Astrocyte of the spinal cord (primary cell): ENCODE measurements around the gene KLRD1.

Experiments
- DNase-seq: peaks from one replicate; pipeline ENCODE4 v3.0.0; 2011; ENCODE audit warnings: low read depth, low spot score
- H3K4me3 ChIP-seq: 2 replicates; pipeline ENCODE4 v1.5.1; 2011; ENCODE audit warnings: low read depth, mild to moderate bottlenecking, low read length, moderate library complexity
- CTCF ChIP-seq: IDR thresholded peaks from 2 replicates; pipeline ENCODE4 v1.5.1; 2012; ENCODE audit warnings: low read depth, mild to moderate bottlenecking, low read length, inconsistent platforms
- in situ Hi-C: cut with HindIII; loops from 2 replicates; pipeline ENCODE4 v1.10.0; 2017; ENCODE audit warnings: low sequenced_read_pairs

The KLRD1 gene

GRCh38 chr12:10293570-10294227 lies 14.0 kb upstream of the KLRD1 start:
- in situ Hi-C loops: no loop called here
- no peak for DNase-seq
- no peak for TF ChIP-seq CTCF

GRCh38 chr12:10301103-10301502 lies 6.6 kb upstream of the KLRD1 start:
- H3K4me3 ChIP-seq: no peak overlapping the region
- TF ChIP-seq CTCF: no peak

More at GRCh38 chr12:10293570-10294227, 14.0 kb upstream of the KLRD1 start:
- no peak overlapping the region for H3K4me3 ChIP-seq

GRCh38 chr12:10304161-10304574 lies 3.5 kb upstream of the KLRD1 start:
- DNase-seq: peak; percentile 86
- in situ Hi-C loops: no loop called here
- H3K4me3 ChIP-seq: no peak overlapping the region
- TF ChIP-seq CTCF: no peak

More at GRCh38 chr12:10301103-10301502, 6.6 kb upstream of the KLRD1 start:
- peak; percentile 45 for DNase-seq
- in situ Hi-C loops: no loop called here

- H3K4me3 ChIP-seq: no peak overlapping the region
- DNase-seq: no peak
- no peak for TF ChIP-seq CTCF
- in situ Hi-C loops: no loop called here
Observed at GRCh38 chr12:10305411-10305810, 2.3 kb upstream of the KLRD1 start.

DNA sequence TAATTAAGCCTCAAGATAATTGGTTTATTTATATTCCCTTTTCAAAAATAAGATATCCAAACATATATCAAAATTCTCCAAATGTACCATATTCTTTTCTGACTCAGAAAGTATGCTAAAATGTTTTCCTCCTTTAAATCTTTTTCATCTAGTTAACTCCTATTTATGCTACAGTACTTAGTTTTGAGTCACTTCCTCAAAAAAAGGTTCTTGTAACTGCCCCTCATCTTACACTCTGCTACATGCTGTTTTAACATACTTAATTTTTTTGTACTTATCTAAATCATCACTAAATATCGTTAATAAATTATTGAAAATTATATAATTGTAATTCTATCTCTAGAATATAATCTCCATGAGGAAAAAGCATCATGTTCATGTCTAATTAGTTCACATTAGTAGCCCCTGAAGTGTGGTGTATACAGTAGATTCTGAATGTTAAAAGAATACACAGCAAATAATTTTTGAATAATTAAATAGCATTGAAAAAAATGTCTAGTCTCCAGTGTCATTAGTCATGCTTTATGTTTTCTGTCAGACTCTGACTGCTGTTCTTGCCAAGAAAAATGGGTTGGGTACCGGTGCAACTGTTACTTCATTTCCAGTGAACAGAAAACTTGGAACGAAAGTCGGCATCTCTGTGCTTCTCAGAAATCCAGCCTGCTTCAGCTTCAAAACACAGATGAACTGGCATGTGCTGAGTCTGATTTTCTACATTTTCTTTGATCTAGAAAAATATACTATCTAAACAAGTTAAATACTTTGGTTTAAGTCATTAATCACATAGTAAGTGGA lies 3.5 kb downstream of the KLRD1 start:
- in situ Hi-C loops: no loop called here
- DNase-seq: peak; percentile 8
- TF ChIP-seq CTCF: no peak
- no peak overlapping the region for H3K4me3 ChIP-seq

- TF ChIP-seq CTCF: no peak
- in situ Hi-C loops: no loop called here
- H3K4me3 ChIP-seq: no peak overlapping the region
- DNase-seq: no peak
Observed at GRCh38 chr12:10319388-10319787, 11.7 kb downstream of the KLRD1 start.
